ENCODE measurements around the gene CYP2R1.

GRCh38 chr11:14932447-14932846 is 40.4 kb upstream of the CYP2R1 start:
- no peak for TF ChIP-seq CTCF (IDR thresholded peaks at IDR 0.05; ENCODE audit: poor library complexity)
- TF ChIP-seq EZH2phosphoT487 (IDR thresholded peaks at IDR 0.05; ENCODE audit: low read depth, severe bottlenecking, unreplicated experiment): no peak
